Keratinocyte (primary cell): ENCODE results near the gene CAMSAP1.

Experiments used
- EZH2 ChIP-seq: IDR thresholded peaks from one replicate; pipeline ENCODE4 v1.6.1; 2012; ENCODE audit warnings: inconsistent platforms, mild to moderate bottlenecking, low read length, moderate library complexity
- TF ChIP-seq, protein P1 (sequence below), 3 experiments: IDR thresholded peaks in 1 of 3; conservative IDR thresholded peaks in 1 of 3; optimal IDR thresholded peaks in 1 of 3; 2 replicates in 2 of 3; 3 replicates in 1 of 3; pipeline versions ENCODE3 to v1.5.1; 2011; ENCODE audit warnings: low read length in 3 of 3, mild to moderate bottlenecking in 3 of 3, moderate library complexity in 2 of 3, control low read depth in 1 of 3, inconsistent platforms in 1 of 3; ENCODE audit not compliant: insufficient read depth in 2 of 3; ENCODE audit errors: extremely low read depth in 1 of 3

DNA sequence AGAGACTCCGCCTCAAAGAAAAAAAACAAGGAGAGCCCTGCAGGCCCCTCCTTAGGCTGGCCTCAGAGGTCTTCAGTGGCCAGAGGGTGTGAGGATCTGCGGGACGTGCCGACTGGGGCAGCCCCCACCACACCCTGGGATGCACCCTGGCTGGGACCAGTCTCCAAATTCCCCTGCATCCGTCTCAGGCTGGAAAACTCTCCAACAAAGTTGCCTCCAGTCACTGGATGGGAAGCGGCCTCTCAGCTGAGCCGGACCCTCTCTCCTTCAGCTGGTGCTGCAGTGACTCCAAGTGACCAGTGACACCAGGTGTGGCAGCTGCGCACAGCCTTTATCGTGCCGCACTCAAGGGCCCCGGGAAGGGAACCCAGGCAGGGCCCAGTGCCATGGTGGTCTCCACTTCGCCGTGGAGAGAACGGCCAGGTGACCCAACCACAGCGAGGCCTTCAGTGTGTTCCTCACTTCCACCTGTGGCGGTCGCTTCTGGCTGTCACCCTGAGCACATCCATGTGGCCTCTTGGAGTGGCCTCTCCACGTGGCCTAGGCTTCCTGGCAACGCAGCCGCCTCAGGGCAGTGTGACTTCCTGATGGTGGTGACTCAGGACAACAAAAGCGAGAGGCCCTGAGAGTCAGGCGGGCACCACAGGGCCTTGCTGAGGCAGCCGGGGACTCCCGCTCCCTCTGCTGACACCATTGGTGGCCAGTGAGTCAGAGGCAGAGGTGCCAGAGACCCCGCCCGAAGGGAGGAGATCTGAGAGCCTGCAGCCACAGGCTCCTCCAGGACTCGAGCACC is 19.3 kb upstream of the CAMSAP1 start:
- TF ChIP-seq, protein P1, sequence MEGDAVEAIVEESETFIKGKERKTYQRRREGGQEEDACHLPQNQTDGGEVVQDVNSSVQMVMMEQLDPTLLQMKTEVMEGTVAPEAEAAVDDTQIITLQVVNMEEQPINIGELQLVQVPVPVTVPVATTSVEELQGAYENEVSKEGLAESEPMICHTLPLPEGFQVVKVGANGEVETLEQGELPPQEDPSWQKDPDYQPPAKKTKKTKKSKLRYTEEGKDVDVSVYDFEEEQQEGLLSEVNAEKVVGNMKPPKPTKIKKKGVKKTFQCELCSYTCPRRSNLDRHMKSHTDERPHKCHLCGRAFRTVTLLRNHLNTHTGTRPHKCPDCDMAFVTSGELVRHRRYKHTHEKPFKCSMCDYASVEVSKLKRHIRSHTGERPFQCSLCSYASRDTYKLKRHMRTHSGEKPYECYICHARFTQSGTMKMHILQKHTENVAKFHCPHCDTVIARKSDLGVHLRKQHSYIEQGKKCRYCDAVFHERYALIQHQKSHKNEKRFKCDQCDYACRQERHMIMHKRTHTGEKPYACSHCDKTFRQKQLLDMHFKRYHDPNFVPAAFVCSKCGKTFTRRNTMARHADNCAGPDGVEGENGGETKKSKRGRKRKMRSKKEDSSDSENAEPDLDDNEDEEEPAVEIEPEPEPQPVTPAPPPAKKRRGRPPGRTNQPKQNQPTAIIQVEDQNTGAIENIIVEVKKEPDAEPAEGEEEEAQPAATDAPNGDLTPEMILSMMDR (optimal IDR thresholded peaks at IDR 0.05 in 1 of 3, IDR thresholded peaks at IDR 0.05 in 1 of 3, conservative IDR thresholded peaks at IDR 0.05 in 1 of 3; ENCODE audit: extremely low read depth in 1 of 3, insufficient read depth in 2 of 3, low read length in 3 of 3) = no peak
- TF ChIP-seq EZH2 = no peak
